PC-9 (cell line): ENCODE measurements around the gene PIGC.

ENCODE experiments used
- CTCF ChIP-seq: fragments of 200-600 bp; sonication (generic); conservative IDR thresholded peaks from 2 replicates; pipeline ENCODE4 v1.6.1; 2017; ENCODE audit warnings: mixed run types, antibody characterized with exemption, mild to moderate bottlenecking, moderate library complexity
- EZH2 ChIP-seq: fragments of 200-600 bp; sonication (generic); IDR thresholded peaks from 2 replicates; pipeline ENCODE4 v1.8.0; 2017; ENCODE audit warnings: antibody characterized with exemption, low read depth

- no peak for TF ChIP-seq CTCF
- no peak for TF ChIP-seq EZH2
Observed at GRCh38 chr1:172470149-172470548, 26.3 kb upstream of the PIGC start.
